ENCODE results near the gene CRAT. TPM values are rescaled to one million over a fixed set of nuclear protein-coding genes. Genes with fewer than 3 reads are reported as not detected.

The CRAT gene
- total RNA-seq, 1 experiment from 2014 or later, result 38.8 TPM

GRCh38 chr9:129121483-129121882 lies 10.9 kb upstream of the CRAT start:
- H3K36me3 ChIP-seq (ENCODE audit: control insufficient read depth, insufficient read depth, low read length), result 0 out of 2 replicates have a peak, but pooled peaks cover 4% of the 10 kb centered on the region
- ChIA-PET POLR2A (no interaction called here), CTCF (no interaction called here)
- in situ Hi-C loops (cut with HindIII; ENCODE audit: low pct_unique_long_range_greater_than_20kb, low sequenced_read_pairs) (no loop called here), intact Hi-C loops (cut with micrococcal nuclease; ENCODE audit: unreplicated experiment) (no loop called here)
- no peak overlapping the region for H3K4me3 ChIP-seq (ENCODE audit: low read depth in 2 of 2, low read length in 2 of 2)
- H3K9me3 ChIP-seq (ENCODE audit: control insufficient read depth, insufficient read depth, low read depth, low read length), result no peaks in the 10 kb centered on the region
- H3K27me3 ChIP-seq (ENCODE audit: control insufficient read depth, insufficient read depth, low read length), result no peaks in the 10 kb centered on the region
- no TSS peak for BruUV-seq (replicated peaks)
- TF ChIP-seq REST (IDR thresholded peaks at IDR 0.05; ENCODE audit: insufficient read depth in 1 of 2, low read depth in 2 of 2, low read length in 1 of 2), result no peak
- TF ChIP-seq TCF7L2 (IDR thresholded peaks at IDR 0.05; ENCODE audit: low read depth, low read length), result no peak
- no peak for TF ChIP-seq CTCF (IDR thresholded peaks at IDR 0.05)
- no peak for TF ChIP-seq POLR2AphosphoS5 (IDR thresholded peaks at IDR 0.05; ENCODE audit: low read depth, low read length)
- no peak for ATAC-seq
- no peak overlapping the region for H3K27ac ChIP-seq (ENCODE audit: low read length)
- no peaks in the 10 kb centered on the region for H3K4me1 ChIP-seq (ENCODE audit: control insufficient read depth, insufficient read depth, low read length)
- no peak for DNase-seq (ENCODE audit: low read depth, low spot score)

GRCh38 chr9:129118799-129119198 lies 8.2 kb upstream of the CRAT start:
- peaks cover 4% of the 10 kb centered on the region; the same call in 1 of the 2 replicates for H3K4me1 ChIP-seq (ENCODE audit: control insufficient read depth, insufficient read depth, low read length)
- CTCF ChIA-PET, result no interaction called here
- no peak for DNase-seq (ENCODE audit: low read depth, low spot score)
- TF ChIP-seq REST (IDR thresholded peaks at IDR 0.05; ENCODE audit: insufficient read depth in 1 of 2, low read depth in 2 of 2, low read length in 1 of 2), result no peak
- POLR2A ChIA-PET, result no interaction called here
- 0 out of 2 replicates have a peak, but pooled peaks cover 4% of the 10 kb centered on the region for H3K36me3 ChIP-seq (ENCODE audit: control insufficient read depth, insufficient read depth, low read length)
- in situ Hi-C loops (cut with HindIII; ENCODE audit: low pct_unique_long_range_greater_than_20kb, low sequenced_read_pairs) (no loop called here), intact Hi-C loops (cut with micrococcal nuclease; ENCODE audit: unreplicated experiment) (no loop called here)
- BruUV-seq (replicated peaks), result no TSS peak
- no peaks in the 10 kb centered on the region for H3K27me3 ChIP-seq (ENCODE audit: control insufficient read depth, insufficient read depth, low read length)
- no peak overlapping the region for H3K4me3 ChIP-seq (ENCODE audit: low read depth in 2 of 2, low read length in 2 of 2)
- no peak overlapping the region for H3K27ac ChIP-seq (ENCODE audit: low read length)
- ATAC-seq, result no peak
- no peaks in the 10 kb centered on the region for H3K9me3 ChIP-seq (ENCODE audit: control insufficient read depth, insufficient read depth, low read depth, low read length)
